ENCODE results near the gene ZFYVE27.

ZFYVE27 gene

DNA sequence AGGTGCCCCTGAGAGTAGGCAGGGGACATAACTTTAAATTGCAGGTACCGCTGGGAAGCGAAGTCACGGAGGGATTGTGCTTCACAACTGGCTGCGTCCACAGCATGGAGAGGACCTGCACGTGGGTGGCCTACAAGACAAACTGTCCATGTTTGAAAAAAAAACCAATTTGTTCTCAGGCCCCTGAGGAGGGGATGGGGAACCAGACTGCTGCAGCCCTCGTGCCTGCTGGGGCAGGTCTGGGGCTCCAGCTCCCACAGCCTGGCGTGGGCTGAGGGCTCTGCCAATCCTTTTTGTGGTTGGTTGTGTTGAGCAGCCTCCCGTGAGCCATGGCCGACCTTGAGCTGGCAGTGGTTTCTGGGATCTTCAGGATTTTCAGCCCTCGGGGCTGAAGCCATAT, 25.1 kb downstream of the ZFYVE27 start:
- peaks cover 14% of the 10 kb centered on the region for H3K4me1 ChIP-seq (ENCODE audit: control insufficient read depth, insufficient read depth, low read length)
- no peaks in the 10 kb centered on the region for H3K27me3 ChIP-seq (ENCODE audit: control insufficient read depth, insufficient read depth, low read length, poor library complexity, severe bottlenecking)
- no peak overlapping the region for H3K4me3 ChIP-seq (ENCODE audit: insufficient read depth, low read depth, low read length)
- H3K27ac ChIP-seq (ENCODE audit: insufficient read depth, low read depth, low read length, poor library complexity, severe bottlenecking), result no peak overlapping the region
- no peaks in the 10 kb centered on the region for H3K9me3 ChIP-seq (ENCODE audit: control insufficient read depth, low read length)
- no peaks in the 10 kb centered on the region for H3K36me3 ChIP-seq (ENCODE audit: control insufficient read depth, insufficient read depth, low read length)
- 94 to 96% methylated on average over 10 of the region's 10 CpGs for WGBS, 2 experiments

GRCh38 chr10:97762816-97763215, 25.9 kb downstream of the ZFYVE27 start:
- no peaks in the 10 kb centered on the region for H3K27me3 ChIP-seq (ENCODE audit: control insufficient read depth, insufficient read depth, low read length, poor library complexity, severe bottlenecking)
- no peaks in the 10 kb centered on the region for H3K9me3 ChIP-seq (ENCODE audit: control insufficient read depth, low read length)
- 11 to 13% methylated on average over 5 of the region's 5 CpGs for WGBS, 2 experiments
- H3K4me3 ChIP-seq (ENCODE audit: insufficient read depth, low read depth, low read length), result no peak overlapping the region
- H3K27ac ChIP-seq (ENCODE audit: insufficient read depth, low read depth, low read length, poor library complexity, severe bottlenecking), result peak overlapping the region; percentile 50
- peaks cover 14% of the 10 kb centered on the region for H3K4me1 ChIP-seq (ENCODE audit: control insufficient read depth, insufficient read depth, low read length)
- H3K36me3 ChIP-seq (ENCODE audit: control insufficient read depth, insufficient read depth, low read length), result no peaks in the 10 kb centered on the region

DNA sequence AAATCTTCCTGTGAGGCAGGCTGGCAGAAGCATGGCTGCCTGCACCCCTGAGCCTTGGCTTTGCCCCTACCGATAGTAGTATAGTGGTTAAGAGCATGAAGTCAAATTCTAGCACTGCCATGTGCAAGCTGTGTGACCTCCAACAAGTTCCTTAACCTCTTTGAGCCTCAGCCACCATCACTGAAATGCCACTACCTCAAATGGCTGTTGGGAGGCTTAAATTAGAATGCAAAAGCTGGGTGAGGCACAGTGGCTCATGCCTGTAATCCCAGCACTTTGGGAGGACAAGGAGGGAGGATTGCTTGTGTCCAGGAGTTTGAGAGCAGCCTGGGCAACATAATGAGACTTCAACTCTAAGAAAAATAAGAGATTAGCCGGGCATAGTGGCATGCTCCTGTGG, 26.5 kb downstream of the ZFYVE27 start:
- no peaks in the 10 kb centered on the region for H3K27me3 ChIP-seq (ENCODE audit: control insufficient read depth, insufficient read depth, low read length, poor library complexity, severe bottlenecking)
- no peak overlapping the region for H3K4me3 ChIP-seq (ENCODE audit: insufficient read depth, low read depth, low read length)
- H3K4me1 ChIP-seq (ENCODE audit: control insufficient read depth, insufficient read depth, low read length), result peaks cover 14% of the 10 kb centered on the region
- no peaks in the 10 kb centered on the region for H3K9me3 ChIP-seq (ENCODE audit: control insufficient read depth, low read length)
- H3K27ac ChIP-seq (ENCODE audit: insufficient read depth, low read depth, low read length, poor library complexity, severe bottlenecking), result peak overlapping the region; percentile 50
- 88 to 95% methylated on average over 2 of the region's 2 CpGs for WGBS, 2 experiments
- H3K36me3 ChIP-seq (ENCODE audit: control insufficient read depth, insufficient read depth, low read length), result no peaks in the 10 kb centered on the region

DNA sequence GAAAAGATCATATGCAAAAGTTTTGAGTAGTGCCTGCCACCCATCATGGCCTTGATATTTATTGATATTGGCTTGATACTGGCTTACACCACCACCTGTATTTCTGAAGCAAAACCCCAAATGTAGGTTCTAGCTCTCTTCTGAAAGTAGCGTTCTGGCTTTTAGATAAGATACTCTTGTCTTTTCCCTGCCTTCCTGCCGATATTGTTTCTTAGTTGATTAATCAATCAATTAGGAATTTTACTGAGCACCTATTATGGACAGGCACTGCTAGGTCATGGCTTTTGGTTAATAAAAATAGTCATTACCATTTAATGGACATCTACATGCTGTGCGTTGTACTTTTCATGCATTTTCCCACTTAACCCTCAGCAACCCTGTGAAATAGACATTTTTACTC, 27.0 kb downstream of the ZFYVE27 start:
- no peak overlapping the region for H3K27ac ChIP-seq (ENCODE audit: insufficient read depth, low read depth, low read length, poor library complexity, severe bottlenecking)
- H3K27me3 ChIP-seq (ENCODE audit: control insufficient read depth, insufficient read depth, low read length, poor library complexity, severe bottlenecking), result peaks cover 1% of the 10 kb centered on the region
- 86 to 97% methylated on average over 3 of the region's 3 CpGs for WGBS, 2 experiments
- no peak overlapping the region for H3K4me3 ChIP-seq (ENCODE audit: insufficient read depth, low read depth, low read length)
- peaks cover 14% of the 10 kb centered on the region for H3K4me1 ChIP-seq (ENCODE audit: control insufficient read depth, insufficient read depth, low read length)
- no peaks in the 10 kb centered on the region for H3K9me3 ChIP-seq (ENCODE audit: control insufficient read depth, low read length)
- no peaks in the 10 kb centered on the region for H3K36me3 ChIP-seq (ENCODE audit: control insufficient read depth, insufficient read depth, low read length)

DNA sequence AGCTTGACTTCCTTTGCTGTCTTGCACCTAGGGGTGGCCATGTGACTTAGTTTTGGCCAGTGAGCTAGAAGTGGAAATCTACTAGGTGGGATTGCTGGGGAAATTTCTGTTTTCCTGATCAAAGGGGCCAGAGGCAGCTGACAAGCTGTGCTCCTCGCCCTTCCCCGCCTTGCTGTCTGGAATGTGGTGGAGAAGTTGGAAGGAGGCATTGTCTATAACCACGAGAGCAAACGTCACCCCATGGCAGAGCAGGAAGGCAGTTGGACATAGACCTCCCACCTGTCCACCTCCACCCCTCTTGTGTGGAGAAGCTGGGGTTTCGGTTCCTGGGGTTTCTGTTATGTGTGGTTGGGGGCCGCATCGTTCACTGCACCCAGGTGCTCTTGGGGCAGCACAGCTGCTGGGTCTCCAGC, 27.6 kb downstream of the ZFYVE27 start:
- WGBS, 2 experiments, result 84 to 85% methylated on average over 7 of the region's 7 CpGs
- Histone ChIP-seq H3K36me3 (ENCODE audit: control insufficient read depth, insufficient read depth, low read length) (no peaks in the 10 kb centered on the region), H3K27me3 (ENCODE audit: control insufficient read depth, insufficient read depth, low read length, poor library complexity, severe bottlenecking) (peaks cover 7% of the 10 kb centered on the region), H3K9me3 (ENCODE audit: control insufficient read depth, low read length) (no peaks in the 10 kb centered on the region), H3K4me3 (ENCODE audit: insufficient read depth, low read depth, low read length) (no peak overlapping the region), H3K4me1 (ENCODE audit: control insufficient read depth, insufficient read depth, low read length) (peaks cover 14% of the 10 kb centered on the region), H3K27ac (ENCODE audit: insufficient read depth, low read depth, low read length, poor library complexity, severe bottlenecking) (no peak overlapping the region)

- H3K4me3 ChIP-seq (ENCODE audit: insufficient read depth, low read depth, low read length), result no peak overlapping the region
- H3K27me3 ChIP-seq (ENCODE audit: control insufficient read depth, insufficient read depth, low read length, poor library complexity, severe bottlenecking), result peaks cover 14% of the 10 kb centered on the region
- H3K9me3 ChIP-seq (ENCODE audit: control insufficient read depth, low read length), result no peaks in the 10 kb centered on the region
- H3K4me1 ChIP-seq (ENCODE audit: control insufficient read depth, insufficient read depth, low read length), result peaks cover 14% of the 10 kb centered on the region
- H3K27ac ChIP-seq (ENCODE audit: insufficient read depth, low read depth, low read length, poor library complexity, severe bottlenecking), result no peak overlapping the region
- WGBS, 2 experiments, result 95 to 97% methylated on average over 15 of the region's 15 CpGs
- H3K36me3 ChIP-seq (ENCODE audit: control insufficient read depth, insufficient read depth, low read length), result no peaks in the 10 kb centered on the region
Observed at GRCh38 chr10:97765201-97765600, 28.3 kb downstream of the ZFYVE27 start.

GRCh38 chr10:97766106-97766810, 29.3 kb downstream of the ZFYVE27 start:
- WGBS, 2 experiments, result 94% methylated on average over 13 of the region's 13 CpGs
- peaks cover 20% of the 10 kb centered on the region for H3K4me1 ChIP-seq (ENCODE audit: control insufficient read depth, insufficient read depth, low read length)
- no peaks in the 10 kb centered on the region for H3K36me3 ChIP-seq (ENCODE audit: control insufficient read depth, insufficient read depth, low read length)
- no peak overlapping the region for H3K27ac ChIP-seq (ENCODE audit: insufficient read depth, low read depth, low read length, poor library complexity, severe bottlenecking)
- no peaks in the 10 kb centered on the region for H3K9me3 ChIP-seq (ENCODE audit: control insufficient read depth, low read length)
- H3K27me3 ChIP-seq (ENCODE audit: control insufficient read depth, insufficient read depth, low read length, poor library complexity, severe bottlenecking), result peaks cover 25% of the 10 kb centered on the region
- H3K4me3 ChIP-seq (ENCODE audit: insufficient read depth, low read depth, low read length), result no peak overlapping the region

GRCh38 chr10:97766996-97767924, 30.3 kb downstream of the ZFYVE27 start:
- H3K4me1 ChIP-seq (ENCODE audit: control insufficient read depth, insufficient read depth, low read length), result peaks cover 25% of the 10 kb centered on the region
- no peaks in the 10 kb centered on the region for H3K36me3 ChIP-seq (ENCODE audit: control insufficient read depth, insufficient read depth, low read length)
- H3K4me3 ChIP-seq (ENCODE audit: insufficient read depth, low read depth, low read length), result no peak overlapping the region
- no peaks in the 10 kb centered on the region for H3K9me3 ChIP-seq (ENCODE audit: control insufficient read depth, low read length)
- H3K27ac ChIP-seq (ENCODE audit: insufficient read depth, low read depth, low read length, poor library complexity, severe bottlenecking), result no peak overlapping the region
- H3K27me3 ChIP-seq (ENCODE audit: control insufficient read depth, insufficient read depth, low read length, poor library complexity, severe bottlenecking), result peaks cover 35% of the 10 kb centered on the region
- WGBS, 2 experiments, result 94 to 95% methylated on average over 22 of the region's 22 CpGs

DNA sequence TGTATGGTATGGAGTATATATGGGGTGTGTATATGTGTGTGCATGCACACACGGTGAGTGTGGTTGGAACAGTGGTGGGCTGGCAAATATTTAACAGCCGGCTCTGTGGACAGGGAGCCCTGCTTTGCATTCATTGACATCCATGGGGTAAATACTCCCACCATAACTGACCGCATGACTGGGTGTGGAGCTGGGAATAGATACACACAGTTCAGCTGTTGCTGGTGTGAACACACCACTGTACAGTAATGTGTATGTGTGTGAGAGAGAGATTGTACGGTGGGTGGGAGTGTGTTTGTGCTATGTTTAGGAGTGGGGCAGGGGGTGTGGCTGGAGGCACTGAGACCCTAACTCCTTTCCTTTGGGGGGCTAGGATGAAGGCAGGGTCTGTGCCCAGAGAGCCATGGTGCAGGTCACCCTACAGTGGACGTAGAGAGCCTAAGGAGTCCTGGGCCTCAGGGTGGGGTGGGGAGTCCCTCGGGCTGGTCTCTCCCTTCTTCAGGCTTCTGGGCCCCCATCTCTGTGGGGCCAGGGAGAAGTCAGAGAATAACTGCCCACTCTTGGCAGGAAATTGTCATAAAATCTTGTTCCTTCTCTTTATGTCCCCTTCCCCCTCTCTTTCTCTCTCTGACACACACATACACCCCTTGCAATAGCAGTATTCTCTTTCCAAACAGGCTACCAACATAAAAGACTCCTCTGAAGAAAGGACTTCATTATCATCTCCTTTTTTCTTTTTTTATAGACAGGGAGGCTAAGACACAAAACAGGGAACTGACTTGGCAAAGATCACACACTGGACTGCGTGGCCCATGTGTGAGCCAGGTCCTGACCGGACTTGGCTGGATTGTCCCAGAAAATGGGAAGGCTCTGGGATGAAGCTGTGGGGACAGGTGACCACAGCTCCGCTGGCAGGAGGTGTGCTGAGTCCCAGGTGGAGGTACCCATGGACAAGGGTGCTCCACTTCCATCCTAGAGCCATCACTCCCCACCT, 31.7 kb downstream of the ZFYVE27 start:
- Histone ChIP-seq H3K4me1 (ENCODE audit: control insufficient read depth, insufficient read depth, low read length) (peaks cover 14% of the 10 kb centered on the region), H3K27ac (ENCODE audit: insufficient read depth, low read depth, low read length, poor library complexity, severe bottlenecking) (no peak overlapping the region), H3K36me3 (ENCODE audit: control insufficient read depth, insufficient read depth, low read length) (no peaks in the 10 kb centered on the region), H3K9me3 (ENCODE audit: control insufficient read depth, low read length) (no peaks in the 10 kb centered on the region), H3K4me3 (ENCODE audit: insufficient read depth, low read depth, low read length) (no peak overlapping the region), H3K27me3 (ENCODE audit: control insufficient read depth, insufficient read depth, low read length, poor library complexity, severe bottlenecking) (peaks cover 48% of the 10 kb centered on the region)
- 92 to 93% methylated on average over 9 of the region's 9 CpGs for WGBS, 2 experiments

Data from ectodermal cell (in vitro differentiated cells).